ENCODE data around the gene MYADML2. TPM values are rescaled to one million over a fixed set of nuclear protein-coding genes. Genes with fewer than 3 reads are reported as not detected.

Gene MYADML2
- total RNA-seq, 1 donor from 2014 or later = 0.69 TPM

DNA sequence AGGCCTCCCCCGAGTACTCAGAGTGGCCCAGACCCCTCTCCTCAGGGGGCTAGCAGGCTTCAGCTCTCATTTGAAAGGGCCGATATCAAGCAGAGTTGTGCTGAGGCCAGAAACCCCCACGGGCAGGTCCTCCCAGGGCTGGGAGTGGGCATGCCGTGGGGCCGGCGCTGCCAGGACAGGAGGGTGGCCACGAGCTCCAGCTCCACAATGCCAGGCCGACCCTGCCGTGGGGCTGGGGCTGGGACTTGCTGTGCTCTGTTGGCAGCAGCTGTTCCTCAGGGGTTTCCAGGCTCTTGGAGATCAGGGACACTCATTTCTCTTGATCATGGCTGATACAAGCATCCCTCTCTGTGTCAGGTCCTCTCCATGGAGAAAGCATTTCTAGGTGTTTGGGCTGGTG lies 48.1 kb downstream of the MYADML2 start:
- no peak for DNase-seq
- Mint-ChIP-seq H3K4me1 (ENCODE audit: low read depth, unreplicated experiment) (no peaks in the 10 kb centered on the region), H3K4me3 (ENCODE audit: unreplicated experiment) (no peak overlapping the region), H3K27ac (ENCODE audit: unreplicated experiment) (no peak overlapping the region), H3K36me3 (ENCODE audit: unreplicated experiment) (no peaks in the 10 kb centered on the region), H3K27me3 (ENCODE audit: unreplicated experiment) (peaks cover 5% of the 10 kb centered on the region), H3K9me3 (ENCODE audit: unreplicated experiment) (peaks cover 2% of the 10 kb centered on the region)
- no peak for TF ChIP-seq CTCF (IDR thresholded peaks at IDR 0.05; ENCODE audit: partially characterized antibody, unreplicated experiment)

- peaks cover 5% of the 10 kb centered on the region for H3K27me3 Mint-ChIP-seq (ENCODE audit: unreplicated experiment)
- no peaks in the 10 kb centered on the region for H3K36me3 Mint-ChIP-seq (ENCODE audit: unreplicated experiment)
- TF ChIP-seq CTCF (IDR thresholded peaks at IDR 0.05; ENCODE audit: partially characterized antibody, unreplicated experiment) = no peak
- DNase-seq = no peak
- H3K4me3 Mint-ChIP-seq (ENCODE audit: unreplicated experiment) = no peak overlapping the region
- H3K27ac Mint-ChIP-seq (ENCODE audit: unreplicated experiment) = no peak overlapping the region
- H3K4me1 Mint-ChIP-seq (ENCODE audit: low read depth, unreplicated experiment) = no peaks in the 10 kb centered on the region
- H3K9me3 Mint-ChIP-seq (ENCODE audit: unreplicated experiment) = peaks cover 2% of the 10 kb centered on the region
Measured at GRCh38 chr17:81898029-81898866, 48.8 kb downstream of the MYADML2 start.

- no peak overlapping the region for H3K4me3 Mint-ChIP-seq (ENCODE audit: unreplicated experiment)
Measured at GRCh38 chr17:81895400-81895799, 51.6 kb downstream of the MYADML2 start.

GRCh38 chr17:81891303-81891552 lies 55.8 kb downstream of the MYADML2 start:
- Mint-ChIP-seq H3K9me3 (ENCODE audit: unreplicated experiment) (no peaks in the 10 kb centered on the region), H3K4me3 (ENCODE audit: unreplicated experiment) (peak overlapping the region; percentile 90), H3K27ac (ENCODE audit: unreplicated experiment) (peak overlapping the region; percentile 76), H3K4me1 (ENCODE audit: low read depth, unreplicated experiment) (no peaks in the 10 kb centered on the region), H3K36me3 (ENCODE audit: unreplicated experiment) (no peaks in the 10 kb centered on the region), H3K27me3 (ENCODE audit: unreplicated experiment) (peaks cover 7% of the 10 kb centered on the region)
- TF ChIP-seq CTCF (IDR thresholded peaks at IDR 0.05; ENCODE audit: partially characterized antibody, unreplicated experiment) = no peak
- DNase-seq = no peak

More at GRCh38 chr17:81895400-81895799, 51.6 kb downstream of the MYADML2 start:
- no peaks in the 10 kb centered on the region for H3K27me3 Mint-ChIP-seq (ENCODE audit: unreplicated experiment)
- DNase-seq = no peak
- no peak overlapping the region for H3K27ac Mint-ChIP-seq (ENCODE audit: unreplicated experiment)
- no peaks in the 10 kb centered on the region for H3K9me3 Mint-ChIP-seq (ENCODE audit: unreplicated experiment)
- no peaks in the 10 kb centered on the region for H3K4me1 Mint-ChIP-seq (ENCODE audit: low read depth, unreplicated experiment)
- no peaks in the 10 kb centered on the region for H3K36me3 Mint-ChIP-seq (ENCODE audit: unreplicated experiment)
- TF ChIP-seq CTCF (IDR thresholded peaks at IDR 0.05; ENCODE audit: partially characterized antibody, unreplicated experiment) = no peak

DNA sequence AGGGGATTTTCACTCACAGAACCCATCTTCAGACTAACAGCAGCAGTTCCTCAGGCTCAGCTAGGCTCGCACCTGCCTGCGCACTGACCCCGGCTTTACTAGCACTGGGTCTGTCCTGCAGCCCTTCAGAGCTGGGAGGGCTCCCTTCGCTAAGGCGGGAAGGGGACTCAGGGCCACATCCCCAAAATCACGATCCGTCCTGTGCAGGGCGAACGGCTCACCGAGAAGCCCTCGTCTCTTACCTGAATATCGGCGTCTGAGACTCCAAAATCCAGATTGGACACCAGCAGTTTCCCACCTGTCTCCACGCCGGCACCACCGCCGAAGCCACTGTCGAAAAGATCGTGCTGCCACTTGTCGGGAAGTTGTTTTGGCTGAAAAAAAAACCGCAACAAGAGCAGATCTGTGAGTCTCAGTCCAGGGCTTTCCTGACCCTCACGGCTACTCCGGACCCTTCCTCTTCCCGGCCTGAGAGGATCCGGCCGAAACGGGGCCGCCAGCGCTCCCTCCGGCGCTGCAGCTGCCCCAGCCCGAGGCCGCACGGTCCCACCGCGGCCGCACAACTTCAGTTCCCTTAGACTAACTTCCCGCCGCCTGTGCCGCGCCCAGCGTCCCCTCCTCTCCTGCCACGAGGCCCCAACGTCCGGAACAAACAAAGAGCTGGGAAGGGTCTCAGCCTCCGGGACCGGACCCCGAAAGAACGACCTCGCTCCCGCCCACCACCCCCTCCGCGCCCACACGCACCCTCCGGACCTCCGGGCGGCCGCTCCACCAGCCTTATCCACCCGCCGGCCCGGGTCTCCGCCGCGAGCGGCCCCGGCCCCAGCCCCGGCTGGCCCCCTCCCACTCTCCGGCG lies 56.4 kb downstream of the MYADML2 start:
- Mint-ChIP-seq H3K27ac (ENCODE audit: unreplicated experiment) (peak overlapping the region; percentile 66), H3K9me3 (ENCODE audit: unreplicated experiment) (peaks cover 2% of the 10 kb centered on the region), H3K36me3 (ENCODE audit: unreplicated experiment) (no peaks in the 10 kb centered on the region), H3K4me3 (ENCODE audit: unreplicated experiment) (peak overlapping the region; percentile 79), H3K4me1 (ENCODE audit: low read depth, unreplicated experiment) (no peaks in the 10 kb centered on the region), H3K27me3 (ENCODE audit: unreplicated experiment) (peaks cover 7% of the 10 kb centered on the region)
- DNase-seq = no peak
- no peak for TF ChIP-seq CTCF (IDR thresholded peaks at IDR 0.05; ENCODE audit: partially characterized antibody, unreplicated experiment)

Measured in glutamatergic neuron (in vitro differentiated cells).